ENCODE measurements around the gene STAC. TPM values are rescaled to one million over a fixed set of nuclear protein-coding genes. Genes with fewer than 3 reads are reported as not detected.

STAC gene
- total RNA-seq, 3 donors from 2014 or later, result 1.4 to 6.1 (median 5.6) TPM

- DNase-seq (ENCODE audit: low spot score in 2 of 2), result no peak
- intact Hi-C loops (cut with DNase I; ENCODE audit: low total_unique reads), result no loop called here
- H3K4me3 ChIP-seq, result no peak overlapping the region
- TF ChIP-seq POLR2A (IDR thresholded peaks at IDR 0.05), result no peak
- no peak for TF ChIP-seq CTCF (IDR thresholded peaks at IDR 0.05)
- TF ChIP-seq POLR2AphosphoS5 (IDR thresholded peaks at IDR 0.05), result no peak
- H3K4me1 ChIP-seq, result no peaks in the 10 kb centered on the region
- no peak overlapping the region for H3K27ac ChIP-seq
- H3K36me3 ChIP-seq, result no peaks in the 10 kb centered on the region
- no peaks in the 10 kb centered on the region for H3K9me3 ChIP-seq
- no peaks in the 10 kb centered on the region for H3K27me3 ChIP-seq
Measured at GRCh38 chr3:36482880-36483279, 102.6 kb downstream of the STAC start.

GRCh38 chr3:36483709-36484108 lies 103.4 kb downstream of the STAC start:
- Histone ChIP-seq H3K9me3 (no peaks in the 10 kb centered on the region), H3K27me3 (no peaks in the 10 kb centered on the region), H3K4me3 (no peak overlapping the region), H3K27ac (no peak overlapping the region), H3K36me3 (no peaks in the 10 kb centered on the region), H3K4me1 (no peaks in the 10 kb centered on the region)
- DNase-seq (ENCODE audit: low spot score in 2 of 2), result no peak
- intact Hi-C loops (cut with DNase I; ENCODE audit: low total_unique reads), result no loop called here
- TF ChIP-seq POLR2A (IDR thresholded peaks at IDR 0.05) (no peak), CTCF (IDR thresholded peaks at IDR 0.05) (no peak), POLR2AphosphoS5 (IDR thresholded peaks at IDR 0.05) (no peak)

- Histone ChIP-seq H3K36me3 (no peaks in the 10 kb centered on the region), H3K9me3 (no peaks in the 10 kb centered on the region), H3K27me3 (no peaks in the 10 kb centered on the region), H3K4me1 (no peaks in the 10 kb centered on the region), H3K27ac (no peak overlapping the region), H3K4me3 (no peak overlapping the region)
- no peak for DNase-seq (ENCODE audit: low spot score in 2 of 2)
- intact Hi-C loops (cut with DNase I; ENCODE audit: low total_unique reads), result no loop called here
- TF ChIP-seq POLR2AphosphoS5 (IDR thresholded peaks at IDR 0.05), result no peak
- TF ChIP-seq POLR2A (IDR thresholded peaks at IDR 0.05), result no peak
- TF ChIP-seq CTCF (IDR thresholded peaks at IDR 0.05), result no peak
Measured at GRCh38 chr3:36484386-36484785, 104.1 kb downstream of the STAC start.

- H3K27me3 ChIP-seq, result no peaks in the 10 kb centered on the region
- intact Hi-C loops (cut with DNase I; ENCODE audit: low total_unique reads), result no loop called here
- H3K4me3 ChIP-seq, result no peak overlapping the region
- no peaks in the 10 kb centered on the region for H3K4me1 ChIP-seq
- H3K27ac ChIP-seq, result no peak overlapping the region
- no peak for DNase-seq (ENCODE audit: low spot score in 2 of 2)
- H3K36me3 ChIP-seq, result no peaks in the 10 kb centered on the region
- H3K9me3 ChIP-seq, result no peaks in the 10 kb centered on the region
- no peak for TF ChIP-seq POLR2A (IDR thresholded peaks at IDR 0.05)
- no peak for TF ChIP-seq POLR2AphosphoS5 (IDR thresholded peaks at IDR 0.05)
- TF ChIP-seq CTCF (IDR thresholded peaks at IDR 0.05), result no peak
Measured at GRCh38 chr3:36486009-36486795, 105.9 kb downstream of the STAC start.

GRCh38 chr3:36487616-36488015 lies 107.3 kb downstream of the STAC start:
- Histone ChIP-seq H3K27me3 (no peaks in the 10 kb centered on the region), H3K4me1 (no peaks in the 10 kb centered on the region), H3K27ac (no peak overlapping the region), H3K4me3 (no peak overlapping the region), H3K9me3 (no peaks in the 10 kb centered on the region), H3K36me3 (no peaks in the 10 kb centered on the region)
- no peak for TF ChIP-seq POLR2AphosphoS5 (IDR thresholded peaks at IDR 0.05)
- TF ChIP-seq CTCF (IDR thresholded peaks at IDR 0.05), result no peak
- no peak for TF ChIP-seq POLR2A (IDR thresholded peaks at IDR 0.05)
- DNase-seq (ENCODE audit: low spot score in 2 of 2), result no peak
- intact Hi-C loops (cut with DNase I; ENCODE audit: low total_unique reads), result no loop called here

Data from breast epithelium (tissue), 4 donors.